HepG2 (cell line): ENCODE measurements around the gene CAPN14. TPM values are rescaled to one million over a fixed set of nuclear protein-coding genes. Genes with fewer than 3 reads are reported as not detected.

Source experiments
- ATAC-seq: fragments of 200-7000 bp; cut with Tn5 transposase; 3 replicates; pipeline ENCODE4 v1.9.1; 2020; ENCODE audit warnings: mild to moderate bottlenecking, moderate library complexity
- BruUV-seq: library from RNA; stranded (reverse); fragments of 400-500 nt; replicated peaks from 2 replicates; lab custom pipeline; 2021; lab: Mats Ljungman, UMichigan
- CTCF ChIA-PET: fragments of 300-600 bp; formaldehyde crosslinking; extraction: SDS; loops from one replicate; lab custom pipeline; 2021; ENCODE audit warnings: low total read pairs, inconsistent platforms, low intra/inter-chr PET ratio; lab: Yijun Ruan, JAX
- POLR2A ChIA-PET: fragments of 350-600 bp; sonication (Branson Sonifier 250); formaldehyde crosslinking; loops from one replicate; lab custom pipeline; 2020; ENCODE audit warnings: antibody characterized with exemption, inconsistent platforms; lab: Yijun Ruan, JAX
- DNase-seq: peaks from one replicate; pipeline ENCODE4 v3.0.0-alpha.2; 2015; ENCODE audit warnings: low spot score
- FAIRE-seq: peaks from 3 replicates; lab custom pipeline; 2011; peaks lifted over from hg19 to GRCh38; lab: Jason Lieb, UNC
- H2AFZ ChIP-seq: one replicate; pipeline ENCODE4 v1.6.1; 2011; ENCODE audit warnings: low read length, inconsistent platforms
- H3K27ac ChIP-seq: fragments of 300-600 bp; 3 replicates; pipeline ENCODE4 v1.8.0; 2011; ENCODE audit warnings: mixed run types, mild to moderate bottlenecking, mixed read lengths, low read length, inconsistent platforms; ENCODE audit not compliant: insufficient read depth; ENCODE audit errors: extremely low read length
- H3K27me3 ChIP-seq, 2 experiments: fragments of 200-600 bp in 1 of 2; 2 replicates in 1 of 2; 3 replicates in 1 of 2; pipeline versions ENCODE4 v1.6.0 to v1.8.0; 2011; ENCODE audit warnings: low read length in 2 of 2, mild to moderate bottlenecking in 2 of 2, moderate library complexity in 2 of 2, inconsistent platforms in 1 of 2; ENCODE audit not compliant: insufficient read depth in 2 of 2, control insufficient read depth in 1 of 2
- H3K36me3 ChIP-seq, 2 experiments: fragments of 200-600 bp in 1 of 2; replicated peaks in 1 of 2; 2 replicates in 1 of 2; 3 replicates in 1 of 2; pipeline versions ENCODE4 v1.5.1 to v1.8.0; 2011; ENCODE audit warnings: low read length in 2 of 2, inconsistent platforms in 1 of 2; ENCODE audit not compliant: insufficient read depth in 2 of 2, control insufficient read depth in 1 of 2
- H3K4me1 ChIP-seq: 2 replicates; pipeline ENCODE4 v1.5.1; 2012; ENCODE audit warnings: low read length, inconsistent platforms; ENCODE audit not compliant: insufficient read depth
- H3K4me2 ChIP-seq: 2 replicates; pipeline ENCODE4 v1.6.0; 2011; ENCODE audit warnings: low read depth, low read length, inconsistent platforms
- H3K4me3 ChIP-seq, 3 experiments: fragments of 200-600 bp in 1 of 3; sonication (generic), shearing (Covaris generic) in 1 of 3; replicated peaks in 1 of 3; 2 replicates each; pipeline ENCODE4 v1.5.1; 2011 to 2016; ENCODE audit warnings: low read length in 3 of 3, inconsistent platforms in 2 of 3, low read depth in 2 of 3, mild to moderate bottlenecking in 2 of 3, control low read depth in 1 of 3, mixed read lengths in 1 of 3; ENCODE audit not compliant: insufficient read depth in 1 of 3
- H3K79me2 ChIP-seq: one replicate; pipeline ENCODE4 v1.6.1; 2011; ENCODE audit warnings: low read length, inconsistent platforms; ENCODE audit not compliant: insufficient read depth
- H3K9ac ChIP-seq: 2 replicates; pipeline ENCODE4 v1.6.0; 2011; ENCODE audit warnings: mild to moderate bottlenecking, low read depth, low read length, inconsistent platforms; ENCODE audit not compliant: insufficient read depth
- H3K9me3 ChIP-seq: 2 replicates; pipeline ENCODE4 v1.5.1; 2012; ENCODE audit warnings: mild to moderate bottlenecking, low read length
- H4K20me1 ChIP-seq: 2 replicates; pipeline ENCODE4 v1.6.0; 2011; ENCODE audit warnings: inconsistent platforms, mild to moderate bottlenecking, low read length, moderate library complexity; ENCODE audit not compliant: insufficient read depth
- BCL6 ChIP-seq: IDR thresholded peaks from 2 replicates; pipeline ENCODE4 v1.6.1; 2016; ENCODE audit warnings: missing genetic modification reagents, missing compliant biosample characterization
- KDM2A ChIP-seq: sonication (generic); formaldehyde crosslinking; IDR thresholded peaks from 2 replicates; pipeline ENCODE4 v1.4.0; 2020; ENCODE audit warnings: low read depth, missing genetic modification reagents, borderline replicate concordance
- RAD21 ChIP-seq: fragments of 450-650 bp; formaldehyde crosslinking; IDR thresholded peaks from 2 replicates; pipeline ENCODE4 v1.5.0; 2020; ENCODE audit warnings: mild to moderate bottlenecking
- SOX6 ChIP-seq, 2 experiments: fragments of 450-650 bp in 1 of 2; sonication (generic) in 1 of 2; formaldehyde crosslinking in 1 of 2; IDR thresholded peaks; 2 replicates each; pipeline versions ENCODE4 v1.4.0 to v1.6.1; 2017 to 2020; ENCODE audit warnings: antibody characterized with exemption in 1 of 2, mild to moderate bottlenecking in 1 of 2, missing genetic modification reagents in 1 of 2
- ZNF441 ChIP-seq: sonication (generic); formaldehyde crosslinking; IDR thresholded peaks from 2 replicates; pipeline ENCODE4 v1.7.0; 2021; ENCODE audit warnings: missing genetic modification reagents, borderline replicate concordance
- ZNF816 ChIP-seq: sonication (generic); formaldehyde crosslinking; IDR thresholded peaks from 2 replicates; pipeline ENCODE4 v1.8.0; 2022; ENCODE audit warnings: missing genetic modification reagents, mild to moderate bottlenecking, borderline replicate concordance
- WGBS: methylation state at CpG from one replicate; pipeline ENCODE4 v1.1.6; 2017; ENCODE audit warnings: low lambda C conversion rate; 5-methylcytosine and 5-hydroxymethylcytosine counted together
- in situ Hi-C: cut with HindIII; loops from 2 replicates; pipeline ENCODE4 v1.10.0; 2017; ENCODE audit warnings: low pct_unique_long_range_greater_than_20kb; ENCODE audit not compliant: extremely low pct_ligation_motif_present
- intact Hi-C: fragments of 100-400 bp; cut with micrococcal nuclease; formaldehyde crosslinking; loops from one replicate; pipeline ENCODE4 v1.10.0; 2022; ENCODE audit not compliant: unreplicated experiment
- polyA plus RNA-seq, 8 experiments: library from polyadenylated mRNA; depleted of rRNA in 3 of 8; stranded (reverse) in 7 of 8; unstranded in 1 of 8; fragments of >200 nt; fragmentation: Illumina TruSeq in 4 of 8; extraction: Trizol in 4 of 8; gene quantifications; 2 replicates each; pipeline versions ENCODE4 v1.2.1 to v1.2.3, GENCODE V29; 2011 to 2016; ENCODE audit warnings: low read depth in 4 of 8, missing spikeins in 1 of 8, mixed read lengths in 1 of 8; ENCODE audit not compliant: insufficient read depth in 1 of 8
- total RNA-seq, 5 experiments: library from RNA; depleted of rRNA; stranded (reverse); fragments of >200 nt; fragmentation: Illumina TruSeq; extraction: Trizol; gene quantifications; 2 replicates each; pipeline ENCODE4 v1.2.3, GENCODE V29; 2016; ENCODE audit warnings: low read depth in 1 of 5
- TF ChIP-seq, protein P1 (sequence below): sonication (generic); formaldehyde crosslinking; IDR thresholded peaks from 2 replicates; pipeline ENCODE4 v1.4.0; 2020; ENCODE audit warnings: missing genetic modification reagents, borderline replicate concordance
- TF ChIP-seq, protein P2 (sequence below): sonication (generic); formaldehyde crosslinking; IDR thresholded peaks from 2 replicates; pipeline ENCODE4 v1.9.0; 2022; ENCODE audit warnings: missing genetic modification reagents, mild to moderate bottlenecking, borderline replicate concordance

Gene CAPN14
- total and polyA plus RNA-seq, 2 of the 13 experiments (the other 11 are each of a cell fraction or from before 2014, with no cell fraction given) = not detected

GRCh38 chr2:31260870-31261269 is 43.6 kb upstream of the CAPN14 start:
- intact Hi-C loops = no loop called here
- no peak for FAIRE-seq

More at GRCh38 chr2:31260870-31261269, 43.6 kb upstream of the CAPN14 start:
- DNase-seq = no peak
- BruUV-seq = no TSS peak
- Histone ChIP-seq H2AFZ (no peak overlapping the region), H3K27me3 (no peaks in the 10 kb centered on the region; a peak in 1 of 5 replicates), H4K20me1 (no peaks in the 10 kb centered on the region)
- TF ChIP-seq, protein P1, sequence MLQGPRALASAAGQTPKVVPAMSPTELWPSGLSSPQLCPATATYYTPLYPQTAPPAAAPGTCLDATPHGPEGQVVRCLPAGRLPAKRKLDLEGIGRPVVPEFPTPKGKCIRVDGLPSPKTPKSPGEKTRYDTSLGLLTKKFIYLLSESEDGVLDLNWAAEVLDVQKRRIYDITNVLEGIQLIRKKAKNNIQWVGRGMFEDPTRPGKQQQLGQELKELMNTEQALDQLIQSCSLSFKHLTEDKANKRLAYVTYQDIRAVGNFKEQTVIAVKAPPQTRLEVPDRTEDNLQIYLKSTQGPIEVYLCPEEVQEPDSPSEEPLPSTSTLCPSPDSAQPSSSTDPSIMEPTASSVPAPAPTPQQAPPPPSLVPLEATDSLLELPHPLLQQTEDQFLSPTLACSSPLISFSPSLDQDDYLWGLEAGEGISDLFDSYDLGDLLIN = no peak
- no peak for TF ChIP-seq ZNF816 (CRISPR knock-in tag)
- TF ChIP-seq, protein P2, sequence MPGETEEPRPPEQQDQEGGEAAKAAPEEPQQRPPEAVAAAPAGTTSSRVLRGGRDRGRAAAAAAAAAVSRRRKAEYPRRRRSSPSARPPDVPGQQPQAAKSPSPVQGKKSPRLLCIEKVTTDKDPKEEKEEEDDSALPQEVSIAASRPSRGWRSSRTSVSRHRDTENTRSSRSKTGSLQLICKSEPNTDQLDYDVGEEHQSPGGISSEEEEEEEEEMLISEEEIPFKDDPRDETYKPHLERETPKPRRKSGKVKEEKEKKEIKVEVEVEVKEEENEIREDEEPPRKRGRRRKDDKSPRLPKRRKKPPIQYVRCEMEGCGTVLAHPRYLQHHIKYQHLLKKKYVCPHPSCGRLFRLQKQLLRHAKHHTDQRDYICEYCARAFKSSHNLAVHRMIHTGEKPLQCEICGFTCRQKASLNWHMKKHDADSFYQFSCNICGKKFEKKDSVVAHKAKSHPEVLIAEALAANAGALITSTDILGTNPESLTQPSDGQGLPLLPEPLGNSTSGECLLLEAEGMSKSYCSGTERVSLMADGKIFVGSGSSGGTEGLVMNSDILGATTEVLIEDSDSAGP (CRISPR knock-in tag) = no peak
- no peak for TF ChIP-seq ZNF441 (CRISPR knock-in tag)
- no peak for TF ChIP-seq RAD21
- TF ChIP-seq KDM2A (CRISPR knock-in tag) = no peak
- no peak for TF ChIP-seq SOX6 (IDR thresholded peaks at IDR 0.05)
- no peak for TF ChIP-seq SOX6 (CRISPR knock-in tag; IDR thresholded peaks at IDR 0.05)
- TF ChIP-seq BCL6 (CRISPR knock-in tag) = no peak
- TF ChIP-seq, all 625 proteins: peak for 0
- ChIA-PET POLR2A (no interaction called here), CTCF (no interaction called here)
- in situ Hi-C loops = no loop called here
- Histone ChIP-seq H3K27ac (no peak overlapping the region), H3K9ac (no peak overlapping the region), H3K79me2 (no peaks in the 10 kb centered on the region), H3K9me3 (no peaks in the 10 kb centered on the region), H3K36me3 (no peaks in the 10 kb centered on the region), H3K4me1 (no peaks in the 10 kb centered on the region), H3K4me2 (no peak overlapping the region), H3K4me3 (no peak overlapping the region)
- 77% methylated on average over 3 of the region's 4 CpGs for WGBS
- ATAC-seq = no peak
